Left colon (tissue), 2 donors: Measurements from ENCODE around the gene TXLNB. TPM values are rescaled to one million over a fixed set of nuclear protein-coding genes. Genes with fewer than 3 reads are reported as not detected.

Source experiments
- ATAC-seq: fragments of 200-7000 bp; cut with Tn5 transposase; one replicate; pipeline ENCODE4 v1.9.1; 2020; ENCODE audit warnings: mild to moderate bottlenecking, moderate library complexity
- DNase-seq, 2 donors: peaks; one replicate each; pipeline ENCODE4 v3.0.0-alpha.2; 2020
- intact Hi-C, 2 donors: fragments of 100-400 bp; cut with DNase I in 1 of 2; cut with micrococcal nuclease in 1 of 2; formaldehyde crosslinking; loops; one replicate each; pipeline versions ENCODE4 v1.11.2 to v1.14.0; 2022; cut with DNase I, micrococcal nuclease
- total RNA-seq, 2 donors: library from RNA; stranded (reverse); fragmentation: NEBNext Ultra II Directional; extraction: Animal tissue kit (Norgen Biotek cat#: 25700); gene quantifications; one replicate each; pipeline ENCODE4 v1.2.1, GENCODE V29; 2021
- donor health status: DM: no; HTN: no; CAD: no.
- donor health status: DM: yes; HTN: yes; CAD: no.

TXLNB gene
- total RNA-seq, 2 donors from 2014 or later: 0.09 to 0.14 TPM

GRCh38 chr6:139198529-139199288, 93.1 kb downstream of the TXLNB start:
- no peak for DNase-seq
- ATAC-seq: no peak
- intact Hi-C loops: no loop called here

- DNase-seq (no peak), ATAC-seq (no peak)
- intact Hi-C loops: no loop called here
Measured at GRCh38 chr6:139194740-139195139, 97.1 kb downstream of the TXLNB start.

Other genes starting within 250 kb of the TXLNB start
- gene HECA, start 156.9 kb downstream of the TXLNB start, total RNA-seq: 10 to 100 TPM; 30.3 to 42.1 TPM
- gene CITED2, start 82.7 kb upstream of the TXLNB start, total RNA-seq: 100 to 1,000 TPM in 1 of 2 donors, 10 to 100 TPM in 1; 75.0 to 109 TPM